Measurements from ENCODE around the gene TMSB10. TPM values are rescaled to one million over a fixed set of nuclear protein-coding genes. Genes with fewer than 3 reads are reported as not detected.

TMSB10 gene
- total and polyA plus RNA-seq, 4 donors = 225 to 518 (median 256) TPM

DNA sequence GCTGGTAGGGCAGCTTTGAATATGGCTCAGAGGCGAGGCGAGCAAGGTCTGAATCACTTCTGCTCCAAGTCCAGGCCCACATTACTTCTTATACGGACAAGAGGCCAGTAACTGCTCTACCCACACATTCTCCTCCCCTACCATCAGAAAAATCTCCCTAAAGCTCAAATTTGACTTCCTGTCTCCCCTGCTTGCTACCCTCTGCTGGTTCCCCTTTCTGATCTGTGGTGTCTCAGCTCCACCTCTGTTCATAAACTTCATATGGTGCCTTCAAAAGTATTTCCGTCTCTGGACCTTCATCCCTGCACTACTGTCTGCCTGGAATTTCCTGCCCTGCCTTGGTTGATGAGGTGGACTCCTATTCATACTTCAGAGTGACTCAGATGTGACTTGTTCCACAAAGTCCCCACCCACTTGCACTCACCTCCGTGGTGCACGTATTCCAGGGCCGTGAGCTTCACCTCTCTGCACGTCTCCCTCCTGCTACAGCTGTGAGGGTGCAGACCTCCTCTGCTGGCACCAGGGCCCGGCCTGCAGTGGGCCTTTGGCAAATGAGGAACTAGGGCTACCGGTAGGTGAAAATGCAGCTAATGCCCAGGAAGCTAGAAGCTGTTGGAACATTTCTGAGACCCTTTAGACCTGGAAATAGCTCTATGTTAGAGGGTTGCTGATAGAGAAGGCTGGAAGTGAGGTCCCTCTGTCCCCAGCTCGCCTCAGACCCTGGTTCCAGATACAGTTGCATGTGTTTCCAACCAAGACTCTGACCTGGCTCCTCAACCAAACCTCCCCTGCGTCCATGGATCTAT, 41.0 kb downstream of the TMSB10 start (continued):
- TF ChIP-seq, protein P1, sequence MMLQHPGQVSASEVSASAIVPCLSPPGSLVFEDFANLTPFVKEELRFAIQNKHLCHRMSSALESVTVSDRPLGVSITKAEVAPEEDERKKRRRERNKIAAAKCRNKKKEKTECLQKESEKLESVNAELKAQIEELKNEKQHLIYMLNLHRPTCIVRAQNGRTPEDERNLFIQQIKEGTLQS (IDR thresholded peaks at IDR 0.05) = no peak

DNA sequence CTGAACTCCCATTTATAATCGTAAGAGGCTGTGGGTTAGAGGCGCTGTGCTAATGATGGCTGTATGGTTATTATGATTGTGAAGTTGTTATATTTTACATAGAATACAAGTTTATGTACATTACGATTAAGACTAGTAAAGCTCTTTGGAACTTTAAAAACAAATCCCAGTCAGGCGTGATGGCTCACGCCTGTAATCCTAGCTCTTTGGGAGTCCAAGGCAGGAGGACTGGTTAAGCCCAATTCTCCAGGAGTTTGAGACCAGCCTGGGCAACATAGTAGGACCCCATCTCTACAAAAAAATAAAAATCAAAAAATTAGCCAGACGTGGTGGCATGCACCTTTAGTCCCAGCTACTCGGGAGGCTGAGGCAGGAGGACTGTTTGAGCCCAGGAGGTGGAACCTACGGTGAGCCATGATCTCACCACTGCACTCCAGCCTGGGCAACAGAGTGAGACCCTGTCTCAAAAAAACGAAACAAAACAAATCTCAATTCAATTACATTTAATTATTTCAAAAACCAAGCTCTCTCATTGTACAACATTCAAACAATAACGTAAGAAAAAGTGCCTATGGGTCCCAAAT, 41.6 kb downstream of the TMSB10 start:
- H3K4me1 ChIP-seq (ENCODE audit: control insufficient read depth in 4 of 4, insufficient read depth in 4 of 4, low read length in 3 of 4) = no peaks in the 10 kb centered on the region
- H3K9ac ChIP-seq (ENCODE audit: low read depth in 1 of 2, low read length in 2 of 2) = no peak overlapping the region
- WGBS = 93% methylated on average over 10 of the region's 10 CpGs
- TF ChIP-seq EGR1 (IDR thresholded peaks at IDR 0.05; ENCODE audit: low read depth in 2 of 2) (no peak), NR2F2 (IDR thresholded peaks at IDR 0.05) (no peak), SP1 (IDR thresholded peaks at IDR 0.05) (no peak), TAF1 (conservative IDR thresholded peaks at IDR 0.05) (no peak), RAD21 (IDR thresholded peaks at IDR 0.05) (no peak), RXRA (IDR thresholded peaks at IDR 0.05) (no peak)
- TF ChIP-seq, protein P1 (IDR thresholded peaks at IDR 0.05) = no peak
- TF ChIP-seq, protein P2, sequence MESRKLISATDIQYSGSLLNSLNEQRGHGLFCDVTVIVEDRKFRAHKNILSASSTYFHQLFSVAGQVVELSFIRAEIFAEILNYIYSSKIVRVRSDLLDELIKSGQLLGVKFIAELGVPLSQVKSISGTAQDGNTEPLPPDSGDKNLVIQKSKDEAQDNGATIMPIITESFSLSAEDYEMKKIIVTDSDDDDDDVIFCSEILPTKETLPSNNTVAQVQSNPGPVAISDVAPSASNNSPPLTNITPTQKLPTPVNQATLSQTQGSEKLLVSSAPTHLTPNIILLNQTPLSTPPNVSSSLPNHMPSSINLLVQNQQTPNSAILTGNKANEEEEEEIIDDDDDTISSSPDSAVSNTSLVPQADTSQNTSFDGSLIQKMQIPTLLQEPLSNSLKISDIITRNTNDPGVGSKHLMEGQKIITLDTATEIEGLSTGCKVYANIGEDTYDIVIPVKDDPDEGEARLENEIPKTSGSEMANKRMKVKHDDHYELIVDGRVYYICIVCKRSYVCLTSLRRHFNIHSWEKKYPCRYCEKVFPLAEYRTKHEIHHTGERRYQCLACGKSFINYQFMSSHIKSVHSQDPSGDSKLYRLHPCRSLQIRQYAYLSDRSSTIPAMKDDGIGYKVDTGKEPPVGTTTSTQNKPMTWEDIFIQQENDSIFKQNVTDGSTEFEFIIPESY (IDR thresholded peaks at IDR 0.05) = no peak
- TF ChIP-seq, protein P3, sequence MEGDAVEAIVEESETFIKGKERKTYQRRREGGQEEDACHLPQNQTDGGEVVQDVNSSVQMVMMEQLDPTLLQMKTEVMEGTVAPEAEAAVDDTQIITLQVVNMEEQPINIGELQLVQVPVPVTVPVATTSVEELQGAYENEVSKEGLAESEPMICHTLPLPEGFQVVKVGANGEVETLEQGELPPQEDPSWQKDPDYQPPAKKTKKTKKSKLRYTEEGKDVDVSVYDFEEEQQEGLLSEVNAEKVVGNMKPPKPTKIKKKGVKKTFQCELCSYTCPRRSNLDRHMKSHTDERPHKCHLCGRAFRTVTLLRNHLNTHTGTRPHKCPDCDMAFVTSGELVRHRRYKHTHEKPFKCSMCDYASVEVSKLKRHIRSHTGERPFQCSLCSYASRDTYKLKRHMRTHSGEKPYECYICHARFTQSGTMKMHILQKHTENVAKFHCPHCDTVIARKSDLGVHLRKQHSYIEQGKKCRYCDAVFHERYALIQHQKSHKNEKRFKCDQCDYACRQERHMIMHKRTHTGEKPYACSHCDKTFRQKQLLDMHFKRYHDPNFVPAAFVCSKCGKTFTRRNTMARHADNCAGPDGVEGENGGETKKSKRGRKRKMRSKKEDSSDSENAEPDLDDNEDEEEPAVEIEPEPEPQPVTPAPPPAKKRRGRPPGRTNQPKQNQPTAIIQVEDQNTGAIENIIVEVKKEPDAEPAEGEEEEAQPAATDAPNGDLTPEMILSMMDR (IDR thresholded peaks at IDR 0.05; ENCODE audit: low read depth, low read length, missing input control) = no peak
- no peaks in the 10 kb centered on the region for H3K36me3 ChIP-seq (ENCODE audit: control insufficient read depth in 4 of 4, insufficient read depth in 3 of 4, low read depth in 1 of 4, low read length in 3 of 4)
- H3K9me3 ChIP-seq (ENCODE audit: control insufficient read depth in 4 of 4, low read length in 3 of 4) = no peaks in the 10 kb centered on the region
- no peak for DNase-seq (ENCODE audit: low spot score)
- no peak overlapping the region for H3K4me3 ChIP-seq (ENCODE audit: low read depth in 1 of 3, low read length in 3 of 3)
- no peak overlapping the region for H3K27ac ChIP-seq (ENCODE audit: low read depth in 1 of 2, low read length in 2 of 2)
- H3K27me3 ChIP-seq (ENCODE audit: control insufficient read depth in 4 of 4, insufficient read depth in 4 of 4, low read length in 3 of 4) = no peaks in the 10 kb centered on the region

DNA sequence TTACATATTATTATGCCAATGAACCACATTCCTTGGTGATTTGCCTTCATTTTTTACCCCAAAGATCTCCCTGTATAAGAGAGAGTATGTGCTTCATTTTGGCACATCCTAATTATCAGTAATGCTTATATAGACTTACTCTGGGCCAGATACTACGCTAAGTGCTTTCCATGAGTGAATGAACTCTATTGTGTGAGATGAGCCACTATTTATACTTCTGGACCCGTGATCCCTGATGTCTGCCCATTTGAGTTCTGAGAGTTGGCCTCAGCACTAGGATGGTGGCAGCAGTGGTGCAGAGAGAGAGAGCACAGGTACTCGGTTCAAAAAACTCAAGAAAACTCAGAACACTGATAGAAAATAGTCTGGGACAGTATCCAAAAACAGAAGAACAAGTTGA, 48.1 kb downstream of the TMSB10 start:
- WGBS = 89% methylated on average over 3 of the region's 3 CpGs

More for the DNA sequence above, 48.1 kb downstream of the TMSB10 start:
- H3K4me1 ChIP-seq (ENCODE audit: control insufficient read depth in 4 of 4, insufficient read depth in 4 of 4, low read length in 3 of 4) = no peaks in the 10 kb centered on the region
- no peak overlapping the region for H3K27ac ChIP-seq (ENCODE audit: low read depth in 1 of 2, low read length in 2 of 2)
- no peaks in the 10 kb centered on the region for H3K9me3 ChIP-seq (ENCODE audit: control insufficient read depth in 4 of 4, low read length in 3 of 4)
- no peak overlapping the region for H3K4me3 ChIP-seq (ENCODE audit: low read depth in 1 of 3, low read length in 3 of 3)
- H3K9ac ChIP-seq (ENCODE audit: low read depth in 1 of 2, low read length in 2 of 2) = no peak overlapping the region
- no peak for DNase-seq (ENCODE audit: low spot score)
- TF ChIP-seq, protein P2 (IDR thresholded peaks at IDR 0.05) = no peak
- TF ChIP-seq NR2F2 (IDR thresholded peaks at IDR 0.05) = no peak
- no peak for TF ChIP-seq TAF1 (conservative IDR thresholded peaks at IDR 0.05)
- no peak for TF ChIP-seq RXRA (IDR thresholded peaks at IDR 0.05)
- TF ChIP-seq, protein P1 (IDR thresholded peaks at IDR 0.05) = no peak
- TF ChIP-seq EGR1 (IDR thresholded peaks at IDR 0.05; ENCODE audit: low read depth in 2 of 2) = no peak
- no peak for TF ChIP-seq YY1 (IDR thresholded peaks at IDR 0.05)
- TF ChIP-seq, protein P4, sequence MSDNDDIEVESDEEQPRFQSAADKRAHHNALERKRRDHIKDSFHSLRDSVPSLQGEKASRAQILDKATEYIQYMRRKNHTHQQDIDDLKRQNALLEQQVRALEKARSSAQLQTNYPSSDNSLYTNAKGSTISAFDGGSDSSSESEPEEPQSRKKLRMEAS (IDR thresholded peaks at IDR 0.05) = no peak
- no peak for TF ChIP-seq HNF4G (IDR thresholded peaks at IDR 0.05)
- TF ChIP-seq SP1 (IDR thresholded peaks at IDR 0.05) = no peak
- TF ChIP-seq RAD21 (IDR thresholded peaks at IDR 0.05) = no peak
- TF ChIP-seq HNF4A (conservative IDR thresholded peaks at IDR 0.05) = no peak
- TF ChIP-seq, protein P5, sequence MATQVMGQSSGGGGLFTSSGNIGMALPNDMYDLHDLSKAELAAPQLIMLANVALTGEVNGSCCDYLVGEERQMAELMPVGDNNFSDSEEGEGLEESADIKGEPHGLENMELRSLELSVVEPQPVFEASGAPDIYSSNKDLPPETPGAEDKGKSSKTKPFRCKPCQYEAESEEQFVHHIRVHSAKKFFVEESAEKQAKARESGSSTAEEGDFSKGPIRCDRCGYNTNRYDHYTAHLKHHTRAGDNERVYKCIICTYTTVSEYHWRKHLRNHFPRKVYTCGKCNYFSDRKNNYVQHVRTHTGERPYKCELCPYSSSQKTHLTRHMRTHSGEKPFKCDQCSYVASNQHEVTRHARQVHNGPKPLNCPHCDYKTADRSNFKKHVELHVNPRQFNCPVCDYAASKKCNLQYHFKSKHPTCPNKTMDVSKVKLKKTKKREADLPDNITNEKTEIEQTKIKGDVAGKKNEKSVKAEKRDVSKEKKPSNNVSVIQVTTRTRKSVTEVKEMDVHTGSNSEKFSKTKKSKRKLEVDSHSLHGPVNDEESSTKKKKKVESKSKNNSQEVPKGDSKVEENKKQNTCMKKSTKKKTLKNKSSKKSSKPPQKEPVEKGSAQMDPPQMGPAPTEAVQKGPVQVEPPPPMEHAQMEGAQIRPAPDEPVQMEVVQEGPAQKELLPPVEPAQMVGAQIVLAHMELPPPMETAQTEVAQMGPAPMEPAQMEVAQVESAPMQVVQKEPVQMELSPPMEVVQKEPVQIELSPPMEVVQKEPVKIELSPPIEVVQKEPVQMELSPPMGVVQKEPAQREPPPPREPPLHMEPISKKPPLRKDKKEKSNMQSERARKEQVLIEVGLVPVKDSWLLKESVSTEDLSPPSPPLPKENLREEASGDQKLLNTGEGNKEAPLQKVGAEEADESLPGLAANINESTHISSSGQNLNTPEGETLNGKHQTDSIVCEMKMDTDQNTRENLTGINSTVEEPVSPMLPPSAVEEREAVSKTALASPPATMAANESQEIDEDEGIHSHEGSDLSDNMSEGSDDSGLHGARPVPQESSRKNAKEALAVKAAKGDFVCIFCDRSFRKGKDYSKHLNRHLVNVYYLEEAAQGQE (IDR thresholded peaks at IDR 0.05) = no peak
- no peak for TF ChIP-seq JUND (IDR thresholded peaks at IDR 0.05)
- no peak for TF ChIP-seq FOXA2 (IDR thresholded peaks at IDR 0.05)
- no peaks in the 10 kb centered on the region for H3K27me3 ChIP-seq (ENCODE audit: control insufficient read depth in 4 of 4, insufficient read depth in 4 of 4, low read length in 3 of 4)
- no peaks in the 10 kb centered on the region for H3K36me3 ChIP-seq (ENCODE audit: control insufficient read depth in 4 of 4, insufficient read depth in 3 of 4, low read depth in 1 of 4, low read length in 3 of 4)

Measured in liver (tissue), 9 donors.